ENCODE results near the gene UBE2G2. TPM values are rescaled to one million over a fixed set of nuclear protein-coding genes. Genes with fewer than 3 reads are reported as not detected.

The UBE2G2 gene
- total RNA-seq, 2 experiments from 2014 or later: 87.6 to 96.0 TPM

GRCh38 chr21:44757731-44758130 is 43.9 kb downstream of the UBE2G2 start:
- no peaks in the 10 kb centered on the region for H3K36me3 Mint-ChIP-seq
- no peaks in the 10 kb centered on the region for H3K4me1 Mint-ChIP-seq (ENCODE audit: low read depth)
- no peaks in the 10 kb centered on the region for H3K27me3 Mint-ChIP-seq
- ChIA-PET CTCF (interaction anchor here (2.2 kb wide), 1 partner anchor 36 kb away, joined by 5 read pairs; no protein-coding TSS in a partner anchor), POLR2A (no interaction called here)
- intact Hi-C loops (cut with micrococcal nuclease): no loop called here
- H3K4me3 Mint-ChIP-seq: no peak overlapping the region
- no peaks in the 10 kb centered on the region for H3K9me3 Mint-ChIP-seq
- no peak overlapping the region for H3K27ac Mint-ChIP-seq
- no peak for DNase-seq

- Mint-ChIP-seq H3K4me3 (no peak overlapping the region), H3K9me3 (no peaks in the 10 kb centered on the region), H3K36me3 (no peaks in the 10 kb centered on the region), H3K27ac (no peak overlapping the region), H3K27me3 (peaks cover 2% of the 10 kb centered on the region), H3K4me1 (ENCODE audit: low read depth) (no peaks in the 10 kb centered on the region)
- ChIA-PET POLR2A (no interaction called here), CTCF (interaction anchor here (2.2 kb wide), 1 partner anchor 37 kb away, joined by 5 read pairs; no protein-coding TSS in a partner anchor)
- no peak for DNase-seq
- intact Hi-C loops (cut with micrococcal nuclease): no loop called here
Observed at GRCh38 chr21:44756423-44757185, 45.0 kb downstream of the UBE2G2 start.

GRCh38 chr21:44755227-44755626 is 46.4 kb downstream of the UBE2G2 start:
- POLR2A ChIA-PET: no interaction called here
- Mint-ChIP-seq H3K27ac (no peak overlapping the region), H3K4me3 (no peak overlapping the region), H3K9me3 (no peaks in the 10 kb centered on the region), H3K27me3 (peaks cover 8% of the 10 kb centered on the region), H3K4me1 (ENCODE audit: low read depth) (no peaks in the 10 kb centered on the region), H3K36me3 (no peaks in the 10 kb centered on the region)
- intact Hi-C loops (cut with micrococcal nuclease): no loop called here
- CTCF ChIA-PET: no interaction called here
- DNase-seq: no peak

- intact Hi-C loops (cut with micrococcal nuclease): no loop called here
- Mint-ChIP-seq H3K4me1 (ENCODE audit: low read depth) (no peaks in the 10 kb centered on the region), H3K27ac (no peak overlapping the region), H3K9me3 (no peaks in the 10 kb centered on the region), H3K27me3 (peaks cover 12% of the 10 kb centered on the region), H3K4me3 (no peak overlapping the region), H3K36me3 (no peaks in the 10 kb centered on the region)
- DNase-seq: no peak
- CTCF ChIA-PET: no interaction called here
- POLR2A ChIA-PET: no interaction called here
Observed at GRCh38 chr21:44753357-44753756, 48.3 kb downstream of the UBE2G2 start.

GRCh38 chr21:44752671-44753235 is 48.9 kb downstream of the UBE2G2 start:
- ChIA-PET CTCF (no interaction called here), POLR2A (no interaction called here)
- H3K4me1 Mint-ChIP-seq (ENCODE audit: low read depth): no peaks in the 10 kb centered on the region
- no peaks in the 10 kb centered on the region for H3K36me3 Mint-ChIP-seq
- H3K9me3 Mint-ChIP-seq: no peaks in the 10 kb centered on the region
- intact Hi-C loops (cut with micrococcal nuclease): no loop called here
- H3K4me3 Mint-ChIP-seq: no peak overlapping the region
- H3K27ac Mint-ChIP-seq: no peak overlapping the region
- H3K27me3 Mint-ChIP-seq: peaks cover 12% of the 10 kb centered on the region
- no peak for DNase-seq

GRCh38 chr21:44751799-44752636 is 49.6 kb downstream of the UBE2G2 start:
- ChIA-PET POLR2A (no interaction called here), CTCF (no interaction called here)
- intact Hi-C loops (cut with micrococcal nuclease): no loop called here

GRCh38 chr21:44751186-44751798 is 50.3 kb downstream of the UBE2G2 start:
- CTCF ChIA-PET: no interaction called here
- no peaks in the 10 kb centered on the region for H3K9me3 Mint-ChIP-seq

More at GRCh38 chr21:44751799-44752636, 49.6 kb downstream of the UBE2G2 start:
- Mint-ChIP-seq H3K27me3 (peaks cover 14% of the 10 kb centered on the region), H3K9me3 (no peaks in the 10 kb centered on the region), H3K36me3 (no peaks in the 10 kb centered on the region), H3K27ac (no peak overlapping the region), H3K4me1 (ENCODE audit: low read depth) (no peaks in the 10 kb centered on the region), H3K4me3 (no peak overlapping the region)
- no peak for DNase-seq

DNA sequence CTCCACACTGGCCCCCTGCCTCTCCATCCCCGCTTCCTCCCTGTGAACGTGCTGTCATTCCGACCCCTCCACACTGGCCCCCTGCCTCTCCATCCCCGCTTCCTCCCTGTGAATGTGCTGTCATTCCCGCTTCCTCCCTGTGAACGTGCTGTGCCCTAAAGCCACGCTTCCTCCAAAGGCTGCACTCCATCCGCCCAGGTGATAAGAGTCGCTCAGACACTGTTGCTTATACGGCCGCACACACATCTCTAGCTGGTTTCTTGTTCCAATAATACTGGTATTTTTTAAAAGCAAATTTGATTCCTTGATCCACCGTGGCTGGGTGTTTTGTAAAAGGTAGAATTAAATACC is 51.0 kb downstream of the UBE2G2 start:
- CTCF ChIA-PET: no interaction called here
- no peak for DNase-seq
- H3K27me3 Mint-ChIP-seq: peaks cover 17% of the 10 kb centered on the region

More at GRCh38 chr21:44751186-44751798, 50.3 kb downstream of the UBE2G2 start:
- no peaks in the 10 kb centered on the region for H3K4me1 Mint-ChIP-seq (ENCODE audit: low read depth)
- intact Hi-C loops (cut with micrococcal nuclease): no loop called here
- POLR2A ChIA-PET: no interaction called here
- no peak for DNase-seq
- H3K27ac Mint-ChIP-seq: no peak overlapping the region
- H3K36me3 Mint-ChIP-seq: no peaks in the 10 kb centered on the region
- H3K27me3 Mint-ChIP-seq: peaks cover 17% of the 10 kb centered on the region
- H3K4me3 Mint-ChIP-seq: no peak overlapping the region

DNA sequence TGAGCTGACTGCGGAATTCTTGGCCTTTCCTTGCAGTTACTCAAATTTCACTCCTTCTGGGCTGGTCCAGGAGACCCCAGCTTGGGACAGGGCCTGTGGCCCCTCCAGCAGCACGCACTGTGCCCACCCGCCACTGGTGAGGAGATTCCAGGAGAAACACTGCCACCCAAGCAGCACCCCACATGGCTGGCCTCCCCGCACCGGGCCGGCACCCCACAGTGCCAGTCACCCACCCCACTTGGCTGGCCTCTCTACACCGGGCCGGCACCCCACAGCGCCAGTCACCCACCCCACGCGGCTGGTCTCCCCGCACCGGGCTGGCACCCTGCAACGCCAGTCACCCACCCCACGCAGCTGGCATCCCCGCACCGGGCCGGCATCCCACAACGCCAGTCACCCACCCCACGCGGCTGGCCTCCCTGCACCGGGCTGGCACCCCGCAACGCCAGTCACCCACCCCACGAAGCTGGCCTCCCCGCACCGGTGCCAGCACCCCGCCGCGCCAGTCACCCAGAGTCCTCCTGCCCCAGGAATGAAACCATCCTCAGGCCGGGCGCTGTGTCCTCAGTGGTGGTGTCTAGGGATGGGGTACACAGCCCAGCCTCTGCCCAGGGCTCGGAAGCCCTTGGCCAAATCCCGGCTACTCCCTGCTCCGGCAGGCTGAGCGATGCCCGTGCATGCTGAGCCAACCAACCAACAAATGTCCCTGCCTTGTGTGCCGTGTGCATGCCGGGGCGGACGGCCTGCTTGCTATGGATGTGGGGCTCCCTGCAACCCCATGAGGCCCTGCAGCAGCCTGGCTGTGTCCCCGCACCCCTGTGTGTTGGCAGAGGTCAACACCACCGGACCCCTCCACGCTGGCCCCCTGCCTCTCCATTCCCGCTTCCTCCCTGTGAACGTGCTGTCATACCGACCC is 51.6 kb downstream of the UBE2G2 start:
- Mint-ChIP-seq H3K27ac (no peak overlapping the region), H3K9me3 (no peaks in the 10 kb centered on the region), H3K27me3 (peaks cover 17% of the 10 kb centered on the region), H3K4me1 (ENCODE audit: low read depth) (no peaks in the 10 kb centered on the region), H3K36me3 (no peaks in the 10 kb centered on the region), H3K4me3 (no peak overlapping the region)
- no peak for DNase-seq
- ChIA-PET POLR2A (no interaction called here), CTCF (no interaction called here)
- intact Hi-C loops (cut with micrococcal nuclease): no loop called here

More for the DNA sequence above, 51.0 kb downstream of the UBE2G2 start:
- H3K4me1 Mint-ChIP-seq (ENCODE audit: low read depth): no peaks in the 10 kb centered on the region
- POLR2A ChIA-PET: no interaction called here
- no peak overlapping the region for H3K27ac Mint-ChIP-seq
- no peaks in the 10 kb centered on the region for H3K9me3 Mint-ChIP-seq
- no peak overlapping the region for H3K4me3 Mint-ChIP-seq
- no peaks in the 10 kb centered on the region for H3K36me3 Mint-ChIP-seq
- intact Hi-C loops (cut with micrococcal nuclease): no loop called here

- Mint-ChIP-seq H3K9me3 (no peaks in the 10 kb centered on the region), H3K36me3 (no peaks in the 10 kb centered on the region), H3K27me3 (peaks cover 17% of the 10 kb centered on the region), H3K4me3 (no peak overlapping the region), H3K27ac (no peak overlapping the region), H3K4me1 (ENCODE audit: low read depth) (no peaks in the 10 kb centered on the region)
- no peak for DNase-seq
- POLR2A ChIA-PET: no interaction called here
- CTCF ChIA-PET: no interaction called here
- intact Hi-C loops (cut with micrococcal nuclease): no loop called here
Observed at GRCh38 chr21:44749116-44749758, 52.4 kb downstream of the UBE2G2 start.

DNA sequence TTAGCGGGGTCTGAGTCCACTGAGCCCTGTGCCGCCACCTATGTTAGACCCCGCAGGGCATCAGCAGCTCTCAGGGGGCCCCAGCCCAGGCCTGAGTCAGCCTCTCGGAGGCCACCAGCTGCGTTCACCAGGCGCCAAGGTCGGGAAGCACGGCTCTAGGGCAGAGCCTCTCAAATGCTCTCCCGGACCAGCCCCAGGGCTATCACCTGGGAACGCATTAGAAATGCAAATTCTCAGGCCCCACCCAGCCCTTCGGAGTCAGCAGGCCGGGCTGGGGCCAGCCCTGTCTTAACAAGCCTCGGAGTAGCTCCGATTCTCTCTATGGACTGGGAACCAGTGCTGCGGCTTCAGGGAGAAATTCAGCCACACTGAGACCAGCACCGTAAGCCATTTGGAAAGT is 53.0 kb downstream of the UBE2G2 start:
- CTCF ChIA-PET: no interaction called here

More for the DNA sequence above, 53.0 kb downstream of the UBE2G2 start:
- POLR2A ChIA-PET: no interaction called here
- no peak for DNase-seq
- H3K4me3 Mint-ChIP-seq: no peak overlapping the region
- H3K4me1 Mint-ChIP-seq (ENCODE audit: low read depth): no peaks in the 10 kb centered on the region
- H3K27ac Mint-ChIP-seq: no peak overlapping the region
- intact Hi-C loops (cut with micrococcal nuclease): no loop called here
- peaks cover 17% of the 10 kb centered on the region for H3K27me3 Mint-ChIP-seq
- H3K9me3 Mint-ChIP-seq: no peaks in the 10 kb centered on the region
- no peaks in the 10 kb centered on the region for H3K36me3 Mint-ChIP-seq
